H9 (cell line): ENCODE data around the gene MALAT1. TPM values are rescaled to one million over a fixed set of nuclear protein-coding genes. Genes with fewer than 3 reads are reported as not detected.

ENCODE experiments used
- DNase-seq: peaks from one replicate; pipeline ENCODE4 v3.0.0-alpha.2; 2017
- H2AFZ ChIP-seq: one replicate; pipeline ENCODE4 v1.6.1; 2013; ENCODE audit warnings: mild to moderate bottlenecking, low read length, control low read depth, moderate library complexity
- H2AK5ac ChIP-seq: 2 replicates; pipeline ENCODE4 v1.6.1; 2013; ENCODE audit warnings: low read length, control low read depth, mixed read lengths; ENCODE audit not compliant: insufficient read length
- H2BK120ac ChIP-seq: one replicate; pipeline ENCODE4 v1.6.1; 2013; ENCODE audit warnings: low read depth, mild to moderate bottlenecking, low read length, control low read depth, inconsistent platforms; ENCODE audit not compliant: poor library complexity, severe bottlenecking
- H2BK12ac ChIP-seq: 2 replicates; pipeline ENCODE4 v1.6.1; 2013; ENCODE audit warnings: low read length, control low read depth, mixed read lengths, low read depth; ENCODE audit not compliant: insufficient read length
- H2BK15ac ChIP-seq: 2 replicates; pipeline ENCODE4 v1.6.1; 2013; ENCODE audit warnings: low read depth, low read length, control low read depth
- H2BK20ac ChIP-seq: one replicate; pipeline ENCODE4 v1.6.1; 2013; ENCODE audit warnings: low read depth, mild to moderate bottlenecking, low read length, control low read depth, inconsistent platforms; ENCODE audit not compliant: poor library complexity, severe bottlenecking
- H2BK5ac ChIP-seq: 2 replicates; pipeline ENCODE4 v1.6.1; 2013; ENCODE audit warnings: low read length, control low read depth, mixed read lengths; ENCODE audit not compliant: insufficient read length
- H3K14ac ChIP-seq: 2 replicates; pipeline ENCODE4 v1.6.1; 2013; ENCODE audit warnings: low read length, control low read depth; ENCODE audit not compliant: insufficient read depth
- H3K18ac ChIP-seq: 2 replicates; pipeline ENCODE4 v1.6.1; 2013; ENCODE audit warnings: low read depth, mild to moderate bottlenecking, mixed read lengths, low read length, control low read depth; ENCODE audit not compliant: insufficient read length
- H3K23ac ChIP-seq: 2 replicates; pipeline ENCODE4 v1.6.1; 2013; ENCODE audit warnings: low read length, control low read depth, mixed read lengths, low read depth; ENCODE audit not compliant: insufficient read length
- H3K23me2 ChIP-seq: 2 replicates; pipeline ENCODE4 v1.6.1; 2013; ENCODE audit warnings: low read depth, mild to moderate bottlenecking, mixed read lengths, low read length, control low read depth; ENCODE audit not compliant: insufficient read length, poor library complexity, severe bottlenecking
- H3K27ac ChIP-seq: 2 replicates; pipeline ENCODE4 v1.5.1; 2013; ENCODE audit warnings: low read length, control low read depth, mixed read lengths, low read depth; ENCODE audit not compliant: insufficient read length
- H3K27me3 ChIP-seq: 2 replicates; pipeline ENCODE4 v1.6.1; 2013; ENCODE audit warnings: low read length, control low read depth, inconsistent platforms; ENCODE audit not compliant: insufficient read depth
- H3K4ac ChIP-seq: 2 replicates; pipeline ENCODE4 v1.6.1; 2013; ENCODE audit warnings: low read depth, mild to moderate bottlenecking, control low read depth, inconsistent platforms, low read length, moderate library complexity
- H3K4me1 ChIP-seq: 2 replicates; pipeline ENCODE4 v1.6.1; 2013; ENCODE audit warnings: low read length, control low read depth, inconsistent platforms; ENCODE audit not compliant: insufficient read depth
- H3K4me2 ChIP-seq: 2 replicates; pipeline ENCODE4 v1.6.1; 2013; ENCODE audit warnings: low read length, control low read depth, mixed read lengths; ENCODE audit not compliant: insufficient read length, insufficient read depth
- H3K56ac ChIP-seq: 2 replicates; pipeline ENCODE4 v1.6.1; 2013; ENCODE audit warnings: low read depth, mild to moderate bottlenecking, mixed read lengths, low read length, control low read depth; ENCODE audit not compliant: insufficient read length
- H3K79me1 ChIP-seq: 2 replicates; pipeline ENCODE4 v1.6.1; 2013; ENCODE audit warnings: low read depth, mild to moderate bottlenecking, moderate library complexity, low read length, control low read depth, inconsistent platforms; ENCODE audit not compliant: insufficient read depth, poor library complexity, severe bottlenecking
- H3K79me2 ChIP-seq: 2 replicates; pipeline ENCODE4 v1.6.1; 2013; ENCODE audit warnings: low read length, control low read depth, inconsistent platforms; ENCODE audit not compliant: insufficient read depth
- H3K9ac ChIP-seq: 2 replicates; pipeline ENCODE4 v1.6.1; 2013; ENCODE audit warnings: low read length, control low read depth, mixed read lengths; ENCODE audit not compliant: insufficient read length; ENCODE audit errors: extremely low read depth
- H3K9me3 ChIP-seq: one replicate; pipeline ENCODE4 v1.6.1; 2013; ENCODE audit warnings: low read depth, low read length, inconsistent platforms; ENCODE audit not compliant: control insufficient read depth
- H3T11ph ChIP-seq: one replicate; pipeline ENCODE4 v1.6.1; 2013; ENCODE audit warnings: mild to moderate bottlenecking, low read length, control low read depth, inconsistent platforms
- H4K20me1 ChIP-seq: one replicate; pipeline ENCODE4 v1.6.1; 2013; ENCODE audit not compliant: control insufficient read depth, insufficient read length, insufficient read depth
- H4K5ac ChIP-seq: 2 replicates; pipeline ENCODE4 v1.6.1; 2013; ENCODE audit warnings: low read depth, mild to moderate bottlenecking, mixed read lengths, low read length, control low read depth; ENCODE audit not compliant: insufficient read length
- H4K8ac ChIP-seq: replicated peaks from 2 replicates; pipeline ENCODE4 v1.6.1; 2013; ENCODE audit warnings: low read length, control low read depth, mixed read lengths, low read depth; ENCODE audit not compliant: insufficient read length
- H4K91ac ChIP-seq: 2 replicates; pipeline ENCODE4 v1.6.1; 2013; ENCODE audit warnings: low read depth, mild to moderate bottlenecking, moderate library complexity, mixed read lengths, low read length, control low read depth; ENCODE audit not compliant: insufficient read length
- H3K27ac Mint-ChIP-seq, 3 experiments: 2 replicates in 2 of 3; 3 replicates in 1 of 3; pipeline ENCODE4 v1.8.0; 2020 to 2021; ENCODE audit warnings: mixed read lengths in 3 of 3, mild to moderate bottlenecking in 1 of 3, moderate library complexity in 1 of 3
- H3K27me3 Mint-ChIP-seq: 2 replicates; pipeline ENCODE4 v1.8.0; 2021; ENCODE audit warnings: low read depth, mild to moderate bottlenecking, moderate library complexity, mixed read lengths
- H3K36me3 Mint-ChIP-seq, 3 experiments: 2 replicates in 2 of 3; 3 replicates in 1 of 3; pipeline ENCODE4 v1.8.0; 2020 to 2021; ENCODE audit warnings: low read depth in 3 of 3, mixed read lengths in 3 of 3; ENCODE audit not compliant: insufficient read depth in 1 of 3
- H3K4me1 Mint-ChIP-seq, 2 experiments: 2 replicates each; pipeline ENCODE4 v1.8.0; 2020; ENCODE audit warnings: mixed read lengths in 2 of 2
- H3K4me3 Mint-ChIP-seq, 2 experiments: 2 replicates in 1 of 2; 3 replicates in 1 of 2; pipeline ENCODE4 v1.8.0; 2020 to 2021; ENCODE audit warnings: mild to moderate bottlenecking in 2 of 2, mixed read lengths in 2 of 2, moderate library complexity in 1 of 2
- H3K9me3 Mint-ChIP-seq, 2 experiments: 2 replicates in 1 of 2; 3 replicates in 1 of 2; pipeline ENCODE4 v1.8.0; 2020; ENCODE audit warnings: mild to moderate bottlenecking in 2 of 2, mixed read lengths in 2 of 2, moderate library complexity in 1 of 2
- CTCF ChIP-seq: fragments of 200-600 bp; sonication (generic); conservative IDR thresholded peaks from 3 replicates; pipeline ENCODE4 v1.8.0; 2021; ENCODE audit warnings: antibody characterized with exemption, mild to moderate bottlenecking
- WGBS: extraction: QIAGEN DNeasy Blood & Tissue Kit; methylation state at CpG from one replicate; pipeline ENCODE4 v1.1.7; 2013; ENCODE audit warnings: missing lambda C conversion rate, low lambda C conversion rate, mixed read lengths; ENCODE audit not compliant: insufficient read length; ENCODE audit errors: extremely low coverage; 5-methylcytosine and 5-hydroxymethylcytosine counted together
- total RNA-seq: library from RNA; stranded (reverse); gene quantifications from 2 replicates; pipeline ENCODE4 v1.2.1, GENCODE V29; 2021

The MALAT1 gene
- total RNA-seq, 1 experiment from 2014 or later = 1,934 TPM

DNA sequence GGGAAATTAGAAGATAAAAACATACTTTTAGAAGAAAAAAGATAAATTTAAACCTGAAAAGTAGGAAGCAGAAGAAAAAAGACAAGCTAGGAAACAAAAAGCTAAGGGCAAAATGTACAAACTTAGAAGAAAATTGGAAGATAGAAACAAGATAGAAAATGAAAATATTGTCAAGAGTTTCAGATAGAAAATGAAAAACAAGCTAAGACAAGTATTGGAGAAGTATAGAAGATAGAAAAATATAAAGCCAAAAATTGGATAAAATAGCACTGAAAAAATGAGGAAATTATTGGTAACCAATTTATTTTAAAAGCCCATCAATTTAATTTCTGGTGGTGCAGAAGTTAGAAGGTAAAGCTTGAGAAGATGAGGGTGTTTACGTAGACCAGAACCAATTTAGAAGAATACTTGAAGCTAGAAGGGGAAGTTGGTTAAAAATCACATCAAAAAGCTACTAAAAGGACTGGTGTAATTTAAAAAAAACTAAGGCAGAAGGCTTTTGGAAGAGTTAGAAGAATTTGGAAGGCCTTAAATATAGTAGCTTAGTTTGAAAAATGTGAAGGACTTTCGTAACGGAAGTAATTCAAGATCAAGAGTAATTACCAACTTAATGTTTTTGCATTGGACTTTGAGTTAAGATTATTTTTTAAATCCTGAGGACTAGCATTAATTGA is 1.0 kb downstream of the MALAT1 start:
- Histone ChIP-seq H2BK5ac (no peak overlapping the region), H3K27ac (peak overlapping the region; percentile 60), H3K23ac (no peak overlapping the region), H2BK120ac (no peak overlapping the region), H2AFZ (no peak overlapping the region), H4K91ac (no peak overlapping the region), H4K8ac (no peak overlapping the region), H3K27me3 (no peaks in the 10 kb centered on the region), H3K4me1 (no peaks in the 10 kb centered on the region; the same call in 1 of the 2 replicates), H3K4ac (no peak overlapping the region), H4K5ac (no peak overlapping the region), H4K20me1 (no peaks in the 10 kb centered on the region), H3K14ac (peak overlapping the region; percentile 90; the same call in 1 of the 2 replicates), H3K9me3 (no peaks in the 10 kb centered on the region), H2BK15ac (no peak overlapping the region), H3K56ac (no peak overlapping the region), H3K79me1 (no peaks in the 10 kb centered on the region), H2BK20ac (no peak overlapping the region), H3K18ac (peak overlapping the region; percentile 52), H3K23me2 (peaks cover 27% of the 10 kb centered on the region), H3T11ph (no peak overlapping the region), H3K9ac (peak overlapping the region; percentile 100), H2AK5ac (no peak overlapping the region), H3K4me2 (peak overlapping the region; percentile 95), H2BK12ac (no peak overlapping the region), H3K79me2 (peaks cover 42% of the 10 kb centered on the region)
- no peak for DNase-seq
- no CpG with 5 or more reads among the region's 3 CpGs for WGBS
- H3K36me3 Mint-ChIP-seq = peaks cover 0 to 15% (median 14%) of the 10 kb centered on the region in 3 experiments; a peak in 5 of 7 replicates
- H3K4me3 Mint-ChIP-seq = no peak overlapping the region
- H3K9me3 Mint-ChIP-seq = peaks cover 2 to 3% of the 10 kb centered on the region in 2 experiments; a peak in 3 of 5 replicates
- no peak for TF ChIP-seq CTCF
- peaks cover 25 to 45% of the 10 kb centered on the region in 2 experiments for H3K4me1 Mint-ChIP-seq
- no peaks in the 10 kb centered on the region for H3K27me3 Mint-ChIP-seq
- no peak overlapping the region for H3K27ac Mint-ChIP-seq
